Epithelial cell of esophagus (primary cell): Measurements from ENCODE around the gene SMIM41.

Experiments used
- DNase-seq: peaks from one replicate; pipeline ENCODE4 v3.0.0; 2010; ENCODE audit warnings: low read depth
- H3K4me3 ChIP-seq: 2 replicates; pipeline ENCODE4 v1.5.1; 2011; ENCODE audit warnings: mild to moderate bottlenecking, low read length, control low read depth
- TF ChIP-seq, protein P1 (sequence below): IDR thresholded peaks from 2 replicates; pipeline ENCODE4 v1.5.1; 2011; ENCODE audit warnings: low read depth, mild to moderate bottlenecking, low read length, control low read depth, inconsistent platforms; ENCODE audit not compliant: insufficient read depth; ENCODE audit errors: missing control alignments

SMIM41 gene

DNA sequence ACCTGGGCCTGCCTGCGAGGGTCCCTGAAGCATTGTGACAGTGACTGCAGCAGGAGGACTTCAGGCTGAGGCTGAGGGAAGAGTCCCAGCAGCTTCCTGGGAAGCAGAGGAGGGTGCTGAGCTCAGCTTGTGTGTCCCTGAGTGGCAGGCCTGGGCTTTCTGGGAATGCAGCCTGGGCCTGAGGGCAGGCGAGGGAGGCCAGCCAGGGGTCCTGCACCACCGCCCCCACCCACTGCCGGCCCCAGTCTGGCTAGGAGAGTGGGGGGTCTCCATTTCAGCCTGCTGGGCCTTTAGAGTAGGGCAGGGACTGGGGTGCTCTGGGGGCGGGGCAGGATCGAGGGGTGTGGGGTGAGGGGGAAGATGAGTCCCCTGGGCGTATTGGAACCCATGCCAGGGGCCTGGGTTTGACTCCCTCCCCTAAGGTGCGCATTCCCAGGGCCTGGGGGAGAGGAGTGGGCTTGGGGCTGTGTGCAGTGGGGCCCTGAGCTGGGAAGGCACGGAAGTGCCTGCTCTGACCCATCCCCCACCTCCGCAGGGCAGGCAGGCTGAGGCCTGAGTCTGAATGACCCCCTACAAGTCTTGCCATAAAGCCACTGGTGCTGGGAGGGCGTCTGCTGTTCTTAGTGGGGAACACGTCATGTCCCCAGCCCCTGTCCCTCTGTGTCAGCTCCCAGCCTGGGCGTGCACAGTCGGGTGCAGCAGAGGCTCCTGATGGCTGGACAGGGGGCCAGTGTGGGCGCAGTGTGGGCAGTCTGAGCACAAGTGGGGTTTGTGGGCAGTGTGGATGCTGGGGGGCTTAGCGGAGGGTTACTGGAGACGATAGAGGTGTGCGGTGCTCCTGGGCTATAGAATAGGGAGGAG is 66.0 kb downstream of the SMIM41 start:
- TF ChIP-seq, protein P1, sequence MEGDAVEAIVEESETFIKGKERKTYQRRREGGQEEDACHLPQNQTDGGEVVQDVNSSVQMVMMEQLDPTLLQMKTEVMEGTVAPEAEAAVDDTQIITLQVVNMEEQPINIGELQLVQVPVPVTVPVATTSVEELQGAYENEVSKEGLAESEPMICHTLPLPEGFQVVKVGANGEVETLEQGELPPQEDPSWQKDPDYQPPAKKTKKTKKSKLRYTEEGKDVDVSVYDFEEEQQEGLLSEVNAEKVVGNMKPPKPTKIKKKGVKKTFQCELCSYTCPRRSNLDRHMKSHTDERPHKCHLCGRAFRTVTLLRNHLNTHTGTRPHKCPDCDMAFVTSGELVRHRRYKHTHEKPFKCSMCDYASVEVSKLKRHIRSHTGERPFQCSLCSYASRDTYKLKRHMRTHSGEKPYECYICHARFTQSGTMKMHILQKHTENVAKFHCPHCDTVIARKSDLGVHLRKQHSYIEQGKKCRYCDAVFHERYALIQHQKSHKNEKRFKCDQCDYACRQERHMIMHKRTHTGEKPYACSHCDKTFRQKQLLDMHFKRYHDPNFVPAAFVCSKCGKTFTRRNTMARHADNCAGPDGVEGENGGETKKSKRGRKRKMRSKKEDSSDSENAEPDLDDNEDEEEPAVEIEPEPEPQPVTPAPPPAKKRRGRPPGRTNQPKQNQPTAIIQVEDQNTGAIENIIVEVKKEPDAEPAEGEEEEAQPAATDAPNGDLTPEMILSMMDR: no peak
- DNase-seq: peak; percentile 57
- H3K4me3 ChIP-seq: no peak overlapping the region

DNA sequence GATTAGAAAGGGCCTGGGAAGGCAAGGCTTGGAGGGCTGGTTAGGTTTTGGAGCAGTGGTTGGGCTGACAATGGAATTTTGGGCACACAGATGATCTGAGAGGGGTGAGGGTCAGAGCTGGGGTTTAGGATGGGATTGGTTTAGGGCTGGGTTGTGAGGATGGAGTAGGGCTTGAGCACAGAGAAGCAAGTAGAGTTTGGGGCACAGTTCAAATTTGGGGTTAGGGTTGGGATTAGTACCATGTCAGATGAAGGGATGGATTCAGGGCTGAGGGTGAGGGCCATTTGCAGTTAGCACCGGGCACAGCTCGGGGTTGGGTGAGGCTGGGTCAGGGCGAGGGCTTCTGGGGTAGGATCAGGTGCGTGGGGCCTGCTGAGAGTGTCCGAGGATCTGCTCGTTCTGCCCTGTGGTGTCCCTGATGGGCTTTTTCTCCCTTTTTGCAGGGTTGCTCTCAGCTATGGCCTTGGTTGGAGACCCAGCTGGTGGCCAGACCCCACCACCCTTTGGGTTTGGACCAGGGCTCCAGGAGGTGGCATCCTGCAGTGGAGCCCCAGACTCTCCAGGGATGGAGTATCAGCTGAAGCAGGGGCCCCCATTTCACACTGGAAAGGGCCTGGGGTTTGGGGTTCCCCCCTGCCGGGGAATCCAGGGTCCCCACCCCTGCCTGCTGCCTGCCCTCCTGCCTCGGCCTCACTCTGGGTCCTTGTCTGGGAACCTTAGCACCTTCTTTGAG is 66.8 kb downstream of the SMIM41 start:
- H3K4me3 ChIP-seq: peak overlapping the region; percentile 28
- DNase-seq: no peak
- TF ChIP-seq, protein P1: no peak

DNA sequence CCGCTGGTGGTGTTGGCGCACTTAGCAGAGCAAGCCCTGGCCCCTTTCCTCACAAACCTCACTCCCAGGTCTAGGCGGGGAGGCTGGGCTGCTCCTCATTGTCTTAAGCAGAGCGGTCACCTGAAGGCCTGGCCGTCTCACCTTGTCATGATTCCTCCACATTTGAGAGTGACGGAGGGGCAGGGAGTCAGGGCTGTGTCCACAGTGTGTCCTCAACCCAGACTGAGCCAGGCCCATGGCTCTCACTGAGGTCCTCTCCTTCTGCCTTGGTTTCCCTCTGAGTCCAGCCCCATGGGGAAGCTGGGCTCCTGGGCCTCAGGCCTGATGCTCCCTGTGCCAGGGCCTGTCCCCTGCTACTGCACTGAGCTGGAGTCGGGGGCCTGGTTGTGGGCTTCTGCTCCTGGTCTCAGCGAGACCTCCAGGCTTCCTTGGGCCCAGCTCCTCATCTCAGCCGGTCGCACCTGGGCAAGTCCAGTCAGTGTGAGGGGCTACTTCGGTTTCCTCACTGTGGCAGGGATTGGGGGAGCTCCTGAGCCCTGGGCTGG is 67.4 kb downstream of the SMIM41 start:
- peak overlapping the region; percentile 28 for H3K4me3 ChIP-seq

DNA sequence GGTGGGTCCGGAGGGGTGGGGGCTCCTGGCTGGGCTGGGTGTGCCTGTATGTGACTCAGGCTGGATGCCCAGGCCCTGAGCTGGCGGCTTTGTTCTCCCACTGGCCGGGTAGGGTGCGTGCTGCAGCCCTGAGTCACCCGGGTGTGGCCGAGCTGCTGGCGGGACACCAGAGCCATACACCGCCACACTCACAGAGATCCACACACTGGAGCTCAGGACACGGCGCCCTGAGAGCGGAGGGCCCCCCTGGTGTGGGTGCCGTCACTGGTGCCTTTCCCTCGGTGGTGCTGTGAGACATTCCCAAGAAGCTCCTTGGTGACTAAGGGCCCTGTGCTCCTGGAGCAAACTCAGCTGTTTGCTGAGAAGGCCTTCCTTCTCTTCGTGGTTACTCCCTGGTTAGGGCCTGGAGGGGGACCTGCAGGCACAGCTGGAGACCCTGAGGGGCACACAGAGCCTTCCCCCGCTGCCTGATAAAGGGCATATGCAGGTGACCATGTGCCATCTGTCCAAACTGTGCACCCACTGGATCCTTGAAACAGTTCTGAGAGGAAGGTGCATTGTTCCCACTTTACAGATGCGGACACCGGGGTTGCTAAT is 68.0 kb downstream of the SMIM41 start:
- DNase-seq: peak; percentile 100
- H3K4me3 ChIP-seq: no peak overlapping the region
- TF ChIP-seq, protein P1: no peak

More for the DNA sequence above, 67.4 kb downstream of the SMIM41 start:
- TF ChIP-seq, protein P1: no peak
- DNase-seq: peak; percentile 33

DNA sequence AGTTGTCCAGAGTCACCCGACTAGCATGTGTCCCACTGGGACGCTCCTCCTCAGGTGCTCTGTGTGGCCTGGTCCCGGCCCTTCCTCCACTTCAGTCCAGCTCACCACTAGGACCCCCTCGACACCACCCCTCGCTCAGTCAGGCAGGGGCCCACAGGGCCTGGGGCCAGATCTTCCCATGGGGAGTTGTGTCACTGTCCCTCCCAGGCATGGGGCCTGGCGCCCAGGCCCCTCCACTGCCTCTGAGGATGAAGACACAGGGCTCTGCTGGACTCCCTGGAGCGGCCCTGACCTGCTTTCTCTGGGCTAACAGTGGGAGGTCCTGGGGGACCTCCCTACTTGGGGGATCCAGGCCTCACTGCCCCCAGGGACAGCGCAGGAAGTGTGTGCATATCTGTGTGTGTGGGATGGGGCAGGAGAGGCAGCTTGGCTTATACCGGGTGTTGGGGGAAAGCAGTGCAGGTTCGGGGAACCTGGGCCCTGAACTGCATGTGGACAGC is 68.5 kb downstream of the SMIM41 start:
- no peak overlapping the region for H3K4me3 ChIP-seq
- no peak for DNase-seq
- TF ChIP-seq, protein P1: no peak

DNA sequence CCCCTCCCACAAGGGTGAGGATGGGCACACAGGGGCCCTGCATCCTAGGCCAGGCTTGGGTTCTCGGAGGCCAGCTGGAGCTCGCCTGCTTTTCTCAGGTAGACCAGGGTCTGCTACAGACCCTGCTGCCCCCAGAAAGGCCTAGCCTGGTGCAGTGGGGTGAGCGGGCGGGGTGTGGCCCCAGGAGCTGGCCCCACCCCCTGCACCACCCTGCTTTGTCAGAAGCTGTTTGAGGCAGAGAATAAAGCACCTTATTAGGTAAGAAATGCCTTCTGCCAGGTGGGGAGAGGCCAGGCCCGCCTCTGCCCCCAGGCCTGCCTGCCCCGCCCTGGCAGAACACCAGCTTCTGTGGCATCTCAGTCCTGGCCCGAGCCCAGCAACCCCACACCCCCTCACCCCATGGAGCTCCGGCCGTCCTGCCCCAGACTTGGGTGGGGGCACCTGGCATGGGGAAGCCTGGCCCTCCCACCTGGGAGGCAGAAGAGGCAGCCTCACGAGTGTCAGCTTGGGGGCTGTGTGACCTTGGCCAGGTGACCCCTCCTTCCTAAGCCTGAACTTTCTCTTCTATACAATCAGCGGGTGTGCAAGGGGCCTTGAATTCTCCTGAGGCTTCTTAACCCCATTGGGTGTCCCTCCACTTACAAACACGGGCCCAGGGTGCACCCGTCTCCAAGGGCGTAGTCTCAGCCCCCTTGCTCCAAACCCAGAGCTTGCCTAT is 69.1 kb downstream of the SMIM41 start:
- DNase-seq: peak; percentile 97
- TF ChIP-seq, protein P1: no peak

More for the DNA sequence above, 69.1 kb downstream of the SMIM41 start:
- H3K4me3 ChIP-seq: no peak overlapping the region
